NCI-H446 (cell line): ENCODE results near the gene PRDM8.

Source experiments
- DNase-seq, 2 experiments: peaks; one replicate each; lab custom pipeline; 2025; lab: John Stamatoyannopoulos, UW

Gene PRDM8

GRCh38 chr4:80201252-80202151, 4.2 kb downstream of the PRDM8 start:
- DNase-seq: no peak

GRCh38 chr4:80202190-80202711, 4.9 kb downstream of the PRDM8 start:
- DNase-seq: no peak

- no peak for DNase-seq
Measured at GRCh38 chr4:80202741-80203553, 5.6 kb downstream of the PRDM8 start.

- no peak for DNase-seq
Measured at GRCh38 chr4:80204433-80205011, 7.2 kb downstream of the PRDM8 start.

DNA sequence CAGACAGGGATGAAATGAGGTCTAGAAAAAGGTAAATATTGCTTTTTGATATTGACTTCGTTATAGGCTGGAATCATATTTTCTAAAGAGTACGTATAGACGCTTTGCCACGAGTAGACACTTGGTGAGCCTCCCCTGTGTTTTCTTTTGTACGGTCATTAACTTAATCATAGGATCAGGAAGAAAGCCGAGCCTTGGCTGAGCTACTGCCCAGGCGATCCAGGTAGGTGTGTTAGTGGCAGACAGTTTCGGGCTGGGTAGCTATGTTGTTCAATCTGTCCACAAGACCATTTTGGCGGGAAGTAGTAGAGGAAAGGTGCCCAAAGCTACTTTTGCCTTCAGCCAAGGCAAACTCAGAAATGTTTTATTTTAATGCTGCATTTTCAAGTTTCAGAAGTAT, 8.8 kb downstream of the PRDM8 start:
- no peak for DNase-seq

DNA sequence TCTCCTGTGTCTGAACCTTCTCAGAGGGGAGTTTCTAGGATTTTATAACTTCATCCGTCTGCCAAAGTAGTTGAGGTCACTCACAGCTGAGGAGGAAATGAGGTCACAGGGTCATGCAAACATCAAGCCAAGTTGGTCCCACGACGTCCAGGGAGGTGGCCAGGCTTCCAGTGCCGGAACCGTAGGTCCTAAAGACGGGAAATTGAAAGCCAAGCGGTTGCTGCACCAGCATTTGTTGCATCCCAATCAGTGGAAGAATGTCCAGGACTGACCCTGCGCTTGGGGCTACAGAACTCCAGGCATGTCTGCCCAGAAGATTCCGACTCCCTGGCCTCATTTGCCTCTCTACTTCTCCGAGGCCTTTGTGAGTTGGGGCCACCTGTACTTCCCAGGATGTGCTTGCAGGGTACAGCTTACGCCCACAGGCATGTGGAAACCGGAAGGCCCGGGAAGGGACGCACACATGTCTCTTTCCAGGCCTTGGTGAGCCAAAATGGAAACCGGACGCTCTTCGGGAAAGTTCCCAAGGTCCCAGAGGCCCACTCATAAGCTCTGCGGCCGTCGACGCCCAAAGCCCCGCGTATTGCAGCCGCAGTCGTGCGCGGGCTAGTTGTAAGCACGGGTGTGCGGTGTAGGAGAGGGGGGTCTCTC, 9.3 kb downstream of the PRDM8 start:
- DNase-seq: no peak

- DNase-seq: no peak
Measured at GRCh38 chr4:80207172-80207583, 9.9 kb downstream of the PRDM8 start.

- no peak for DNase-seq
Measured at GRCh38 chr4:80207664-80208063, 10.4 kb downstream of the PRDM8 start.

DNA sequence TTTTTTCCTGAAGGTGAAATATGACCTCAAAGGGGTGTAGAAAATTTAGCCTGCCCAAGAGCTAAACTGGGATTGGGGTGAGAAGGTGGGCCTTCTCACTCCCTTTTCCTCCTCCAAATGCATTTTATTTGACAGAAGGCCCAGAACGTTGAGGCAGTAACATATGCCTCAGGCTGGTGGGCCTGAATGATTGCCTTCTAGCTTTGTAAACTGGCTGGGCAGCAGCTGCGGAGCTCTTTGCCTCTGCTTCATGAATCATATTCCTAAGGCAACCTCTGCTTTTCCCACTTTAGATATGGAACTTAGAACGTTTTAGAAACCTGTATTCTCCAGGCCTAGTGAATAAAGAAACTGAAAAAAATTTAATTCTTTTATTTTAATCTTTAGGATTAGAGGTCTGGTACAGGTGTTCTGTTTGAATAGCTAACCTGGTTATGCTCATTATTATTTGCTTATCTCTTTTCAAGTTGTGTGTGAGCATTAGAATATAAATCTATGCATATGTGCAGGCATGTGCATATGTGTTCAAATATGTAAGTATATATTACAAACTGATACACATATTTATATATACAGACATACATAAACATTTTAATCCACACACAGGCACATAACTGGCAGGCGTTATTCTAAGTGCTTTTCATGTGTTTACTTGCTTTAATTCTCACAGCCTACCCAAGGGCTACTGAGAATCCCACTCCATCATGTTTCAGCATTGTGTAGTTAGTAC, 11.5 kb downstream of the PRDM8 start:
- no peak for DNase-seq

DNA sequence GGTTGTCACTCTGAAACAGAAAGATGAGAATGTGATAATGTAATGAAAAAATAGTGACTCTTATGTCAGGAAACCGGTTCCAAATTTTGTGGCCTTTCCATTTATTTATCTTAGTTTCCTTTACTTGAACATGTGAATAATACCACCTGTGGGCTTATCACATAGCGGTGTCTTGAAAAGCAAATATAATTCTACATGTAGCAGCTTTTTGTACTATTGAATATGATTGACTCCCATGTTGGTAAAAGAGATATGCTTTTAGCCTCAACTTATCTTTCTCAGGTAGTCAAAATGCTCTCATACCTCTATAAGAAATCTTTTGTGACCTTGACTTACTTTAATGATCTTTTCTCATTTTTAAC, 12.0 kb downstream of the PRDM8 start:
- no peak for DNase-seq

DNA sequence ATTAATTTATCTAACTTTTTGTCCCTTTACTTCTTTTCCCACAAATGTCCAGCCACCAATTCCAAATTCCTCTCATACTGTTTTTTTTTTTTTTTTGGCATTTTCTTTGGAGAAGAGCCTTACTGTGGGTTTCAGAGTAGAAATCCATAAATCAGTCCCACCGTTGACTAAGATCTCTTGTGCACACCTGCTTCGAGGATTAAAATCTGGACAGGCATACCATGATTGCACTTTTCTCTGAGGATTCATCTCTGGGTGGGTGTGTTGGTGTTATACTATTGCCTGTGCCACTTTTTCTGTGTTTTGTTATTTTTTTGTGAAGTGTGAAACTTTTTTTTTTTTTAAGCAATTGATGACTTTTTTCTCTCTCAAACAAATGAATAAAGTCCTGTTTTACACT, 13.2 kb downstream of the PRDM8 start:
- DNase-seq: no peak

GRCh38 chr4:80213117-80213815, 16.0 kb downstream of the PRDM8 start:
- no peak for DNase-seq

DNA sequence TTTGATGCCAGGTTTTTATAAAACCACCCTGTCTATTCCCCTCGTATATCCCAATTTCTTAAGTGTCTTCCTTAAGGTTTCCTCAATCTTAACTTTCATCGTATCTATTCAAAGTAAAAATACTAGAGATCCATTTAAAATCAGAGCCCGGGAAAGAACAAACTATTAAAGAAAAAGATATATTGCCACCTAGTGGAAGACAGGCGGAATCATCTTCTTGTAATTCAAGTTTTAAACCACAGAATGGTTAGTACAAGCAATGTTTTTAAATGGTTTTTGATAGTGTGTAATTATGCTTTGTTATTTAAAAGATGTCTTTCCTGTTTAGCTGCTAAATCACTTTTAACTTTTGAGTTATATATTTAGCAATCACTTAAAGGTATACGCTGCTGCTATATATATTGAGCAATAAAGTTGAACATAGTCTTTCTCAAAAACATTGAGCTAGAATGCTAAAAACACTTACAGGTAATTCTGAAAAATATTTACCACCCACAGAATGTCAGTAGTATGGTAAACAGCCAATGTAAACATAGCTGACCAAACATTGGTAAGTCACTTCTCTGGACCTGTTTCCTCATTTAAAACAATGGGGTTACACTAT, 18.2 kb downstream of the PRDM8 start:
- peak in 1 of 2 experiments; percentile 52 for DNase-seq

GRCh38 chr4:80216100-80216761, 18.9 kb downstream of the PRDM8 start:
- DNase-seq: no peak

DNA sequence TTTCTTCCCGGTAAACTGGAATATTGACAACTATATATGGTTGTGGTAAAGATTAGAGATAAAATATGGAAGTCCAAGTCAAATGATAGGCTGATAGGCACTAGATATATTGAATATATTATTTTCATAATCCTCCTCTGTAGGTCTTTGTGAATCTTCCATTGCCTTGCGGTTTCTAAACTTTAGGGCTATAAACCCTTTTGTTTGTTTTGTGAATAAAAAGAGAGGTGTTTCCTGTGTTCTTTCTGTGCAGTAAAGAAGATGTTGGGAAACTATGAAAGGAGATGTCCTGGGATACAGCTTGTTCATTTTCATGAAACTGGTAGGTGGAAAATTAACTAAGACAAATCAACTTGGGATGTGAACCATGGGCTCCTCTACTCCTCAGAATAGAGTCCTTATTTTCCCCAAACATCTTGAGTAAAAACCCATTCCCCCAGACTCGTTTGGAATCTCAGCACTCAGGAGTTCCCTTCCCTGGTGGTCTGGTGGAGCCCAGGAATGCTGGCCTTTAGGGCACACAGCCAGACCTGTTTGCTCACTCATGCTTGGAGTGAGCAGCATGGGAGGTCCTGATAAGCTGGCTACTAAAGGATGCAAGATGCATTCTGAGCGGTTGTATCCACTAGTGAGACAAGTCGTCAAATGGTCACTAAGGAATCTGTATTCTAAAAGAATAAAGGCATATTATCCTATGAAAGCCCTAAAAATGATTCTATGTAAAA, 22.2 kb downstream of the PRDM8 start:
- no peak for DNase-seq

DNA sequence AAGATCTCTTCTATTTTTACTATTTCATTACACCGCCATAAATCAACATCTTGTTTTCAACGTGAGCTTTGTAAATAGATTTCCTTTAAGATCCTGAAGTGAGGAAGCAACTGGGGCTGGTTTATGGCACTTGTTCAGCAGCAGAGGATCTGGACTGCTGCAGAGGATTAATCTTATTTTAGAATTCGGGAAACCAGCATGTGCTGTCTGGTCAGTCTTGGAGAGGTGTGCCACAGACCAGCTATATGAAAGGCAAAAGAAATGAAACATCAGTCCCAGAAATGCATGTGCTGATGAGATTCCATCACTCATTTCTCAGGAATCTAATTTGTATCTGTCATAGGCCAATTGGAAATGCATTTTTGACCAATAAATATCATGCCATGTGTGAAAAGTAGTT, 23.4 kb downstream of the PRDM8 start:
- no peak for DNase-seq

GRCh38 chr4:80221161-80221560, 23.9 kb downstream of the PRDM8 start:
- peak in 1 of 2 experiments; percentile 17 for DNase-seq

DNA sequence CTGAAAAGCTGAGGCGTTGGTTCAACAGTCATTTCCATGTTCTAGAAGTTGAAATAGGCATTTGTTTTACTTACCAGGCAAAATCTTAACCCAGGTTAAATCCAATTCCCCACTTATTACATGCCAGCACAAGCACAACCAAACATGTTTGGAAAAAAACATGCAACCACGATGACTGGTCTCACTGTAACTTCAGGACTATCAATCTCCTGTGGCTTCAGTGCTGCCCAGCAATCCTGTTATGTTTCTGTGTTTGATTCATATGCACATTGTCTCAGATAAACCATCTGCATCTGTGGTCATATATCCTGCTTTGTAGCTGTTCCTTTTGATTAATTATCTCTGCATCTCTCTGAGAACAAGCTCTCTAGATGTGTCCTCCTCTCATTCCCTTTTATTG, 28.3 kb downstream of the PRDM8 start:
- no peak for DNase-seq

- DNase-seq: no peak
Measured at GRCh38 chr4:80226094-80226493, 28.8 kb downstream of the PRDM8 start.
